GM12878 (cell line): Measurements from ENCODE around the gene HSF2BP.

Experiments
- ASH2L ChIP-seq: fragments of 300-600, 200-600 bp; sonication (generic); IDR thresholded peaks from 2 replicates; pipeline ENCODE4 v1.6.1; 2017; ENCODE audit warnings: low read depth, mild to moderate bottlenecking, borderline replicate concordance
- RAD21 ChIP-seq: IDR thresholded peaks from 2 replicates; pipeline ENCODE4 v1.6.1; 2011; ENCODE audit warnings: mild to moderate bottlenecking, low read depth, low read length, moderate library complexity; ENCODE audit not compliant: insufficient read depth
- RAD51 ChIP-seq: fragments of 450-650 bp; IDR thresholded peaks from 2 replicates; pipeline ENCODE4 v1.6.1; 2016; ENCODE audit warnings: moderate library complexity, mild to moderate bottlenecking, inconsistent platforms
- TF ChIP-seq, protein P1 (sequence below), 3 experiments: IDR thresholded peaks in 2 of 3; conservative IDR thresholded peaks in 1 of 3; 2 replicates each; pipeline ENCODE4 v1.5.1; 2011; ENCODE audit warnings: low read depth in 3 of 3, low read length in 3 of 3, mild to moderate bottlenecking in 3 of 3, control low read depth in 2 of 3, moderate library complexity in 2 of 3, inconsistent platforms in 1 of 3, mixed read lengths in 1 of 3; ENCODE audit not compliant: control insufficient read depth in 2 of 3, insufficient read depth in 1 of 3; ENCODE audit errors: extremely low read depth in 1 of 3
- TF ChIP-seq, protein P2 (sequence below): IDR thresholded peaks from 2 replicates; pipeline ENCODE4 v1.6.1; 2012; ENCODE audit warnings: low read depth, low read length, improper control_type of control experiment
- TF ChIP-seq, protein P3 (sequence below): IDR thresholded peaks from 2 replicates; pipeline ENCODE4 v1.6.1; 2012; ENCODE audit warnings: mild to moderate bottlenecking, low read depth, low read length

DNA sequence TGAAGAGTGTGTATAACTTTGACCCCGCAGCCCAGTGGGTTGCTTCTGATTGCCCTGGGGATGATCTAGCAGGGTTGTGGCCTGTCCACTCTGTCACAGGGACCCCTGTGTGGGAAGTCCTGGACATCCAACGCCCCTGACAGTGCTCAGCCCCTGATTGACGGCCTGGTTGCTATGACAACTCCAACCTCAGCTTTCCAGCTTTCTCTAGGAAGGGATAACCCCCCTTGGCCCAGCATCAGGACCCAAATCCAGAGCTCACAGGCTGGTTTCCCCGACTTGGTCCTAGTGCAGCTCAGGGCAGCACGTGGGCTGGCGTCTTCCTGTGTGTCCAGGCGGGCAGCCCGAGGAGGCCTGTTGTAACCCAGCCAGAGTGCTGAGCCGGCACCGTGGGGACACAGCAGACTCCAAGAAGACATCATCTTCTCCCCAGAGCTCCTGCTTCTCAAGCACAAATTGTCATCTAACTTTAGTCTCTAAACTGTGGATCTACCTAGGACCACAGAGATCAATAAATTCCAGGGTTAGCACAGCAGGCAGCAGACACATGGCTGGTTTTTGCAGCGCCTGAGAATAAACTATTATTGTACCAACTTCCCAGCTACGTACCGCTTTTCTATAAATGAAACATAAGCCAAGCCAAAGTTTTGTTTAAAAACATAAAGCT lies 40.8 kb upstream of the HSF2BP start:
- no peak for TF ChIP-seq RAD51
- TF ChIP-seq, protein P1, sequence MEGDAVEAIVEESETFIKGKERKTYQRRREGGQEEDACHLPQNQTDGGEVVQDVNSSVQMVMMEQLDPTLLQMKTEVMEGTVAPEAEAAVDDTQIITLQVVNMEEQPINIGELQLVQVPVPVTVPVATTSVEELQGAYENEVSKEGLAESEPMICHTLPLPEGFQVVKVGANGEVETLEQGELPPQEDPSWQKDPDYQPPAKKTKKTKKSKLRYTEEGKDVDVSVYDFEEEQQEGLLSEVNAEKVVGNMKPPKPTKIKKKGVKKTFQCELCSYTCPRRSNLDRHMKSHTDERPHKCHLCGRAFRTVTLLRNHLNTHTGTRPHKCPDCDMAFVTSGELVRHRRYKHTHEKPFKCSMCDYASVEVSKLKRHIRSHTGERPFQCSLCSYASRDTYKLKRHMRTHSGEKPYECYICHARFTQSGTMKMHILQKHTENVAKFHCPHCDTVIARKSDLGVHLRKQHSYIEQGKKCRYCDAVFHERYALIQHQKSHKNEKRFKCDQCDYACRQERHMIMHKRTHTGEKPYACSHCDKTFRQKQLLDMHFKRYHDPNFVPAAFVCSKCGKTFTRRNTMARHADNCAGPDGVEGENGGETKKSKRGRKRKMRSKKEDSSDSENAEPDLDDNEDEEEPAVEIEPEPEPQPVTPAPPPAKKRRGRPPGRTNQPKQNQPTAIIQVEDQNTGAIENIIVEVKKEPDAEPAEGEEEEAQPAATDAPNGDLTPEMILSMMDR (IDR thresholded peaks at IDR 0.05 in 2 of 3, conservative IDR thresholded peaks at IDR 0.05 in 1 of 3; ENCODE audit: control insufficient read depth in 2 of 3, extremely low read depth in 1 of 3, insufficient read depth in 1 of 3, low read depth in 3 of 3, low read length in 3 of 3): no peak
- no peak for TF ChIP-seq ASH2L
- TF ChIP-seq, protein P2, sequence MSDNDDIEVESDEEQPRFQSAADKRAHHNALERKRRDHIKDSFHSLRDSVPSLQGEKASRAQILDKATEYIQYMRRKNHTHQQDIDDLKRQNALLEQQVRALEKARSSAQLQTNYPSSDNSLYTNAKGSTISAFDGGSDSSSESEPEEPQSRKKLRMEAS: no peak
- TF ChIP-seq, protein P3, sequence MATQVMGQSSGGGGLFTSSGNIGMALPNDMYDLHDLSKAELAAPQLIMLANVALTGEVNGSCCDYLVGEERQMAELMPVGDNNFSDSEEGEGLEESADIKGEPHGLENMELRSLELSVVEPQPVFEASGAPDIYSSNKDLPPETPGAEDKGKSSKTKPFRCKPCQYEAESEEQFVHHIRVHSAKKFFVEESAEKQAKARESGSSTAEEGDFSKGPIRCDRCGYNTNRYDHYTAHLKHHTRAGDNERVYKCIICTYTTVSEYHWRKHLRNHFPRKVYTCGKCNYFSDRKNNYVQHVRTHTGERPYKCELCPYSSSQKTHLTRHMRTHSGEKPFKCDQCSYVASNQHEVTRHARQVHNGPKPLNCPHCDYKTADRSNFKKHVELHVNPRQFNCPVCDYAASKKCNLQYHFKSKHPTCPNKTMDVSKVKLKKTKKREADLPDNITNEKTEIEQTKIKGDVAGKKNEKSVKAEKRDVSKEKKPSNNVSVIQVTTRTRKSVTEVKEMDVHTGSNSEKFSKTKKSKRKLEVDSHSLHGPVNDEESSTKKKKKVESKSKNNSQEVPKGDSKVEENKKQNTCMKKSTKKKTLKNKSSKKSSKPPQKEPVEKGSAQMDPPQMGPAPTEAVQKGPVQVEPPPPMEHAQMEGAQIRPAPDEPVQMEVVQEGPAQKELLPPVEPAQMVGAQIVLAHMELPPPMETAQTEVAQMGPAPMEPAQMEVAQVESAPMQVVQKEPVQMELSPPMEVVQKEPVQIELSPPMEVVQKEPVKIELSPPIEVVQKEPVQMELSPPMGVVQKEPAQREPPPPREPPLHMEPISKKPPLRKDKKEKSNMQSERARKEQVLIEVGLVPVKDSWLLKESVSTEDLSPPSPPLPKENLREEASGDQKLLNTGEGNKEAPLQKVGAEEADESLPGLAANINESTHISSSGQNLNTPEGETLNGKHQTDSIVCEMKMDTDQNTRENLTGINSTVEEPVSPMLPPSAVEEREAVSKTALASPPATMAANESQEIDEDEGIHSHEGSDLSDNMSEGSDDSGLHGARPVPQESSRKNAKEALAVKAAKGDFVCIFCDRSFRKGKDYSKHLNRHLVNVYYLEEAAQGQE: no peak
- no peak for TF ChIP-seq RAD21
